ENCODE results near the gene CEACAM20.

DNA sequence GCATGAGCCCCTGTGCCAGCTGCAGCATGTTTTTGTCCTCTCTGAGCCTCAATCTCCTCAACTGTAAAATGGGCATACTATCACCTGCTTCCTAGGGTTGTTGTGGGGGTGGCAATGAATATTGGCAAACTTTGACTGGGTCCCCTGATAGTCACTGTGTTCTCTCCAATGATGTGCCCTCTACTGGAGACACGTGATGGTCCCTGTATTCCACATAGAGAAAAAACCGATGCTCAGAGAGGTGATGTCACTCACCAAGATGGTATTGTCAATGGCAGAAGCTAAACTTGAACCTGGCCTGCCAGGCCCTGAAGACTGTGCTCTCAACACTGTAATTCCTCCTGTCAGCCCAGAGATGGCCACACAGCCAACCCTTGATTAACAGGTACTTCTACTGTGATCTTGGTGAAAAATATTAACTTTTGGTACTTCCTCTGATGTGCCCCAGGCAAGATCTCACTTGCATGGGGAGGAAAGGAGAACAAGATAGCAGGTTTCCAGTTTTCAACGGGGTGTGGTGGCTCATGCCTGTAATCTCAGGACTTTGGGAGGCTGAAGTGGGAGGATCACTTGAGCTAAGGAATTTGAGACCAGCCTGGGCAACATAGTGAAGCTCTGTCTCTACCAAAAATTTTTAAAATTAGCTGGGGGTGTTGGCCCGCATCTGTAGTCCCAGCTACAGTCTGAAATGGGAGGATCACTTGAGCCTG is 3.6 kb downstream of the CEACAM20 start:
- TF ChIP-seq, protein P1, sequence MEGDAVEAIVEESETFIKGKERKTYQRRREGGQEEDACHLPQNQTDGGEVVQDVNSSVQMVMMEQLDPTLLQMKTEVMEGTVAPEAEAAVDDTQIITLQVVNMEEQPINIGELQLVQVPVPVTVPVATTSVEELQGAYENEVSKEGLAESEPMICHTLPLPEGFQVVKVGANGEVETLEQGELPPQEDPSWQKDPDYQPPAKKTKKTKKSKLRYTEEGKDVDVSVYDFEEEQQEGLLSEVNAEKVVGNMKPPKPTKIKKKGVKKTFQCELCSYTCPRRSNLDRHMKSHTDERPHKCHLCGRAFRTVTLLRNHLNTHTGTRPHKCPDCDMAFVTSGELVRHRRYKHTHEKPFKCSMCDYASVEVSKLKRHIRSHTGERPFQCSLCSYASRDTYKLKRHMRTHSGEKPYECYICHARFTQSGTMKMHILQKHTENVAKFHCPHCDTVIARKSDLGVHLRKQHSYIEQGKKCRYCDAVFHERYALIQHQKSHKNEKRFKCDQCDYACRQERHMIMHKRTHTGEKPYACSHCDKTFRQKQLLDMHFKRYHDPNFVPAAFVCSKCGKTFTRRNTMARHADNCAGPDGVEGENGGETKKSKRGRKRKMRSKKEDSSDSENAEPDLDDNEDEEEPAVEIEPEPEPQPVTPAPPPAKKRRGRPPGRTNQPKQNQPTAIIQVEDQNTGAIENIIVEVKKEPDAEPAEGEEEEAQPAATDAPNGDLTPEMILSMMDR (IDR thresholded peaks at IDR 0.05), result no peak
- no peak for TF ChIP-seq POLR2A (IDR thresholded peaks at IDR 0.05)
